Psoas muscle (tissue), 8 donors: ENCODE data around the gene UNC5C. TPM values are rescaled to one million over a fixed set of nuclear protein-coding genes. Genes with fewer than 3 reads are reported as not detected.

ENCODE experiments used
- ATAC-seq, 4 donors: fragments of 200-7000 bp; cut with Tn5 transposase; one replicate each; pipeline ENCODE4 v1.9.1; 2020; ENCODE audit warnings: moderate library complexity in 3 of 4, mild to moderate bottlenecking in 2 of 4
- DNase-seq, 2 donors: peaks; one replicate each; pipeline ENCODE4 v3.0.0-alpha.2; 2020
- H3K27ac ChIP-seq: fragments of 200-600 bp; one replicate; pipeline ENCODE4 v1.8.0; 2022
- H3K27me3 ChIP-seq, 3 donors: fragments of 200-600 bp in 1 of 3; one replicate each; pipeline versions ENCODE4 v1.6.1 to v1.8.0; 2013 to 2022; ENCODE audit warnings: low read length in 2 of 3, mild to moderate bottlenecking in 2 of 3, moderate library complexity in 1 of 3; ENCODE audit not compliant: insufficient read depth in 3 of 3
- H3K36me3 ChIP-seq, 2 donors: fragments of 200-600 bp in 1 of 2; one replicate each; pipeline versions ENCODE4 v1.6.1 to v1.8.0; 2013 to 2022; ENCODE audit warnings: low read depth in 1 of 2, mild to moderate bottlenecking in 1 of 2, moderate library complexity in 1 of 2; ENCODE audit not compliant: insufficient read depth in 1 of 2
- H3K4me1 ChIP-seq: fragments of 200-600 bp; one replicate; pipeline ENCODE4 v1.8.0; 2022
- H3K4me3 ChIP-seq: fragments of 200-600 bp; one replicate; pipeline ENCODE4 v1.8.0; 2022; ENCODE audit warnings: mild to moderate bottlenecking
- H3K9me3 ChIP-seq: fragments of 200-600 bp; one replicate; pipeline ENCODE4 v1.8.0; 2022
- WGBS, 3 donors: extraction: QIAGEN DNeasy Blood & Tissue Kit; methylation state at CpG; one replicate each; pipeline versions ENCODE4 v1.1.6 to v1.1.7; 2013; 5-methylcytosine and 5-hydroxymethylcytosine counted together
- intact Hi-C, 2 donors: fragments of 100-400 bp; cut with DNase I; formaldehyde crosslinking; loops; one replicate each; pipeline versions ENCODE4 v1.11.0 to v1.14.2; 2022
- polyA plus RNA-seq, 3 donors: library from polyadenylated mRNA; stranded (reverse); fragments of 200-250 nt; gene quantifications; one replicate each; pipeline ENCODE4 v1.2.3, GENCODE V29; 2013
- total RNA-seq, 4 donors: library from RNA; stranded (reverse); fragmentation: NEBNext Ultra II Directional in 2 of 4; extraction: Animal tissue kit (Norgen Biotek cat#: 25700) in 2 of 4; gene quantifications; one replicate each; pipeline versions ENCODE4 v1.2.1 to v1.2.4, GENCODE V29; 2021 to 2023
- TF ChIP-seq, protein P1 (sequence below): fragments of 200-600 bp; IDR thresholded peaks from one replicate; pipeline ENCODE4 v1.8.0; 2022; ENCODE audit warnings: antibody characterized with exemption
- donor health status: healthy with polysubstance abuse.
- donor health status: DM: no; HTN: no; CAD: no; lungs with moderate emphysema.
- donor health status: Bipolar disorder and iron deficiency.
- donor health status: healthy.
- donor health status: DM: yes; HTN: yes; CAD: no.
- donor health status: DM: no; HTN: no; CAD: no.
- donor health status: DM: no; HTN: no; CAD: no.
- donor health status: DM: yes; HTN: yes; CAD: no.

Gene UNC5C
- total and polyA plus RNA-seq, 7 donors, result 0.04 to 1.1 (median 0.19) TPM

DNA sequence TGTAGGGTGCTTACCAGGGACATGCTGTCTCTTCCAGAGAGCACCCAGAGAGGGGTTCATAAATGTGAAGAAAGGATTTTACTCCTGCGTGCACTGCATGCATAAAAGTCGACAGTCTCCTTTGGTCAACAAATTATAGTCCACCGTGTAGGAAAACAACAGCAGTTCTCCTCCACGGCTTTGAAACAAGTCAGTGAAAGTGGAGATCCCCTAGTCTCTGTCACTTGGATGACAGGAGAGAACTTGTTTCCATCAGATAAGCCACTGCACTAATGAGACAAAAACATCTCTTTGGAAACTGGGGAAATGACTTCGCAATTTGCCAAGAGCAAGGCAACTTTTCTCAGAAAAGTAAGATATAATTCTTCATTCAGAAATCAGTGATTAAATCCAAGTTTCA is 9.7 kb downstream of the UNC5C start:
- intact Hi-C loops, result no loop called here
- WGBS, 3 donors, result 59 to 66% (median 60%) methylated on average over 5 of the region's 5 CpGs
- H3K27ac ChIP-seq, result no peak overlapping the region
- DNase-seq (no peak), ATAC-seq (no peak)
- no peaks in the 10 kb centered on the region for H3K36me3 ChIP-seq
- H3K4me3 ChIP-seq, result no peak overlapping the region
- TF ChIP-seq, protein P1, sequence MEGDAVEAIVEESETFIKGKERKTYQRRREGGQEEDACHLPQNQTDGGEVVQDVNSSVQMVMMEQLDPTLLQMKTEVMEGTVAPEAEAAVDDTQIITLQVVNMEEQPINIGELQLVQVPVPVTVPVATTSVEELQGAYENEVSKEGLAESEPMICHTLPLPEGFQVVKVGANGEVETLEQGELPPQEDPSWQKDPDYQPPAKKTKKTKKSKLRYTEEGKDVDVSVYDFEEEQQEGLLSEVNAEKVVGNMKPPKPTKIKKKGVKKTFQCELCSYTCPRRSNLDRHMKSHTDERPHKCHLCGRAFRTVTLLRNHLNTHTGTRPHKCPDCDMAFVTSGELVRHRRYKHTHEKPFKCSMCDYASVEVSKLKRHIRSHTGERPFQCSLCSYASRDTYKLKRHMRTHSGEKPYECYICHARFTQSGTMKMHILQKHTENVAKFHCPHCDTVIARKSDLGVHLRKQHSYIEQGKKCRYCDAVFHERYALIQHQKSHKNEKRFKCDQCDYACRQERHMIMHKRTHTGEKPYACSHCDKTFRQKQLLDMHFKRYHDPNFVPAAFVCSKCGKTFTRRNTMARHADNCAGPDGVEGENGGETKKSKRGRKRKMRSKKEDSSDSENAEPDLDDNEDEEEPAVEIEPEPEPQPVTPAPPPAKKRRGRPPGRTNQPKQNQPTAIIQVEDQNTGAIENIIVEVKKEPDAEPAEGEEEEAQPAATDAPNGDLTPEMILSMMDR, result no peak
- no peaks in the 10 kb centered on the region for H3K27me3 ChIP-seq
- no peaks in the 10 kb centered on the region for H3K9me3 ChIP-seq
- H3K4me1 ChIP-seq, result no peaks in the 10 kb centered on the region

DNA sequence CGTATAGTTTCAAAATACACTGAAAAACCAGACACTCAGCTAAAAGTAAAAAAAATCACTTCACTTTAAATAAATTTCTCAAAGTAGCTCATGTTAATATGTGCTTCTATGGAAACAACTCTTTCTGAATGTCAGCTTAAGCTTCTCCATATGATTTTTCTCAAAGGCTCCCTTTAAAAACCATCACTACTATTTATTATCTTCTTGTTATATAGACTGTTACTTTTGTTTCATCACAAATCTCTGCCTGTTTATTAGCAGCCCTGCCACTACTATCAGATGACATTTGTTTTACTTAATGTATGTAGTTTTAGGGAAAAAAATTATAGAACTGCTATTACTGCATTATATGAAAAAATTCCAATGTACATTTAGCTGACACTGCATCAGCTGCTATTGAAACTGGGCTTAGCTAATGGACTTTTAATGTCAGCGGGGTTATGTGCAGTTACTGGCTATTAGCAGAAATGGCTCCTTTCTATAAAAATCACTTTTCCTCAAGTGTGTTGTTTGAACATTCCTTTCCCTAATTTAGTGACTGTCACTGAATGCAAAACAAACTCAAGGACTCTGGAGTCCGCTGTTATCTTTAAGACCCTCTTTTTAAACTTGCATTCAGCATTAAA is 10.8 kb downstream of the UNC5C start:
- Histone ChIP-seq H3K4me1 (no peaks in the 10 kb centered on the region), H3K27me3 (no peaks in the 10 kb centered on the region), H3K27ac (no peak overlapping the region), H3K36me3 (no peaks in the 10 kb centered on the region), H3K9me3 (no peaks in the 10 kb centered on the region), H3K4me3 (no peak overlapping the region)
- TF ChIP-seq, protein P1, result no peak
- DNase-seq (no peak), ATAC-seq (no peak)
- intact Hi-C loops, result no loop called here
- WGBS, 3 donors, result 76 to 84% (median 77%) methylated on average over 3 of the region's 3 CpGs

DNA sequence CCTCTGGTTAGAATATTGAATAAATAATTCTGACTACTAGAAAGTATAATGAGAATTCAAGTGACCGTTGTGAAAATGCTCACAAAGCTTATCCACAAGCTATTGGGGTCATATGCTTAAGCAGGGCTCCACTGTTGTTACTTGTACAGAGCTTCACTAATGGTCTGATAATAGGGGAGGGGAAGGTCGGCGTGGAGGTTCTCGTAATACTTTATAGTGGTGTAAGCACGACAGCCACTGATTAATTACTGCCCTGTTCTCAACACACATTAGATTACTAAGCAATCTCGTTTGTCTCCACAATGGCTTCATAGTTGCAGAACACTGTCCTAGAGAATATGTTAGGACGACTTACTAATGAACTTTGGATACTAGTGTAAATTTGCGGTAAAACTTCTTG is 11.6 kb downstream of the UNC5C start:
- H3K4me1 ChIP-seq, result no peaks in the 10 kb centered on the region
- H3K36me3 ChIP-seq, result no peaks in the 10 kb centered on the region
- WGBS, 3 donors, result 64 to 68% (median 66%) methylated on average over 8 of the region's 8 CpGs
- no peaks in the 10 kb centered on the region for H3K9me3 ChIP-seq
- H3K27me3 ChIP-seq, result no peaks in the 10 kb centered on the region
- no peak overlapping the region for H3K27ac ChIP-seq
- intact Hi-C loops, result no loop called here
- ATAC-seq (no peak), DNase-seq (no peak)
- no peak overlapping the region for H3K4me3 ChIP-seq
- TF ChIP-seq, protein P1, result no peak

DNA sequence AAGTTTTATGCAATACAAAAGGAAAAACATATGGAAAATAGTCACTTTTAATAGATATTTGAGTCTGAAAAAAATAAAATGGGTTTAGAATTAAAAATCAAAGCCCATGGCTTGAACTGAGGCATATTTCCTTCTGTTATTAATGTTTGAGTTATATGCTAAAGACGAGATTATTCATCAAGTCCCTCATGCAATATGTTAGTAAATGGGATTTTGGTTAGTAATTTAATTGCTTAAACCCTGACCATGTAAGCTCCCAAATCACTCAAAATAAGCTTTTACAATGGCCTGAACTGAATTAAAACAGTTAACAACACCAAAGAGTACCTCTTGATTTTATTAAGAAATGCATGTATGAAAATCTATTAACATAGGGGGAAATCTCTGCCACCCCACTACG is 12.1 kb downstream of the UNC5C start:
- Histone ChIP-seq H3K36me3 (no peaks in the 10 kb centered on the region), H3K9me3 (no peaks in the 10 kb centered on the region), H3K27me3 (no peaks in the 10 kb centered on the region), H3K27ac (no peak overlapping the region), H3K4me3 (no peak overlapping the region), H3K4me1 (no peaks in the 10 kb centered on the region)
- no peak for ATAC-seq
- intact Hi-C loops, result no loop called here
- WGBS, 3 donors, result 85 to 91% (median 87%) methylated on average over 2 of the region's 2 CpGs
- TF ChIP-seq, protein P1, result no peak
- DNase-seq, result no peak

DNA sequence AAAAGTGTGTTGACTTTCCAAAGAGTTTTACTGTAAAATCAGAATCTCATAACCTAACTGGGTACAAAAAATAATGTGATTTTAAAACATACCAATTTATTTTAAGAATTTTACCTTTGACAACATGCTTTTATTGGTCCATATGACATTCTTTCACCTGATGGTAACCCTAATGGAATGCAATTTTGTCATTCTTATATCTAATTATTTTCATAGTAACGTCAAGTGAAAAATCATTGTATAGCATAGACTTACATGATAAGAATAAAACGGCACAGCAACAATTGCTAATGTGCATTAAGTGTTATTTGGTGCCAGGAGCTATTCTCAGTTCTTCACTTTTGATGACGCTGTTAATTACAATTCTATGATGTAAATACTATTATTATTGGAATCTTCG is 13.6 kb downstream of the UNC5C start:
- no peak overlapping the region for H3K4me3 ChIP-seq
- H3K36me3 ChIP-seq, result no peaks in the 10 kb centered on the region
- H3K9me3 ChIP-seq, result no peaks in the 10 kb centered on the region
- ATAC-seq (no peak), DNase-seq (no peak)
- no peaks in the 10 kb centered on the region for H3K4me1 ChIP-seq
- TF ChIP-seq, protein P1, result no peak
- intact Hi-C loops, result no loop called here
- 46 to 90% (median 78%) methylated on average over 4 of the region's 4 CpGs for whole genome bisulfite sequencing, 3 donors
- no peak overlapping the region for H3K27ac ChIP-seq
- no peaks in the 10 kb centered on the region for H3K27me3 ChIP-seq
